HepG2 (cell line): ENCODE data around the gene RASD1. TPM values are rescaled to one million over a fixed set of nuclear protein-coding genes. Genes with fewer than 3 reads are reported as not detected.
A peak's percentile ranks its signal among the peaks of the same experiment; 100 is the strongest.

ENCODE experiments used
- ARNTL ChIP-seq: sonication (generic); formaldehyde crosslinking; IDR thresholded peaks from 2 replicates; pipeline ENCODE4 v1.4.0; 2020; ENCODE audit warnings: mild to moderate bottlenecking, missing genetic modification reagents
- HNRNPK ChIP-seq: fragments of 200-400 bp; formaldehyde crosslinking; IDR thresholded peaks from 2 replicates; pipeline ENCODE4 v1.6.1; 2018; ENCODE audit warnings: low read length, low read depth, moderate library complexity, mild to moderate bottlenecking; ENCODE audit not compliant: poor library complexity, severe bottlenecking
- KAT8 ChIP-seq: IDR thresholded peaks from 2 replicates; pipeline ENCODE4 v1.6.1; 2016; ENCODE audit warnings: missing genetic modification reagents, missing compliant biosample characterization
- MAZ ChIP-seq, 2 experiments: sonication (generic) in 1 of 2; formaldehyde crosslinking in 1 of 2; IDR thresholded peaks; 2 replicates each; pipeline versions ENCODE4 v1.5.0 to v1.6.1; 2012 to 2020; ENCODE audit warnings: low read depth in 2 of 2, mild to moderate bottlenecking in 2 of 2, borderline replicate concordance in 1 of 2, improper control_type of control experiment in 1 of 2, low read length in 1 of 2, missing genetic modification reagents in 1 of 2, moderate library complexity in 1 of 2
- PAF1 ChIP-seq: IDR thresholded peaks from 2 replicates; pipeline ENCODE4 v1.6.1; 2016; ENCODE audit warnings: missing genetic modification reagents, missing compliant biosample characterization
- ZNF253 ChIP-seq: sonication (generic); formaldehyde crosslinking; IDR thresholded peaks from 2 replicates; pipeline ENCODE4 v1.8.0; 2022; ENCODE audit warnings: mild to moderate bottlenecking, missing genetic modification reagents, borderline replicate concordance
- ZNF720 ChIP-seq: sonication (generic); formaldehyde crosslinking; IDR thresholded peaks from 2 replicates; pipeline ENCODE4 v1.4.0; 2020; ENCODE audit warnings: missing genetic modification reagents
- ZZZ3 ChIP-seq: sonication (generic); formaldehyde crosslinking; IDR thresholded peaks from 2 replicates; pipeline ENCODE4 v1.4.0; 2020; ENCODE audit warnings: missing genetic modification reagents, mild to moderate bottlenecking, borderline replicate concordance
- polyA plus RNA-seq, 8 experiments: library from polyadenylated mRNA; depleted of rRNA in 3 of 8; stranded (reverse) in 7 of 8; unstranded in 1 of 8; fragments of >200 nt; fragmentation: Illumina TruSeq in 4 of 8; extraction: Trizol in 4 of 8; gene quantifications; 2 replicates each; pipeline versions ENCODE4 v1.2.1 to v1.2.3, GENCODE V29; 2011 to 2016; ENCODE audit warnings: low read depth in 4 of 8, missing spikeins in 1 of 8, mixed read lengths in 1 of 8; ENCODE audit not compliant: insufficient read depth in 1 of 8
- total RNA-seq, 5 experiments: library from RNA; depleted of rRNA; stranded (reverse); fragments of >200 nt; fragmentation: Illumina TruSeq; extraction: Trizol; gene quantifications; 2 replicates each; pipeline ENCODE4 v1.2.3, GENCODE V29; 2016; ENCODE audit warnings: low read depth in 1 of 5
- TF ChIP-seq, protein P1 (sequence below): sonication (generic); formaldehyde crosslinking; IDR thresholded peaks from 2 replicates; pipeline ENCODE4 v1.9.0; 2021; ENCODE audit warnings: missing genetic modification reagents, mild to moderate bottlenecking, borderline replicate concordance
- TF ChIP-seq, protein P2 (sequence below): sonication (generic); formaldehyde crosslinking; IDR thresholded peaks from 2 replicates; pipeline ENCODE4 v1.4.0; 2020; ENCODE audit warnings: missing genetic modification reagents
- TF ChIP-seq, protein P3 (sequence below): sonication (generic); formaldehyde crosslinking; IDR thresholded peaks from 2 replicates; pipeline ENCODE4 v1.5.1; 2020; ENCODE audit warnings: mild to moderate bottlenecking, missing genetic modification reagents, borderline replicate concordance
- TF ChIP-seq, protein P4 (sequence below): sonication (generic); formaldehyde crosslinking; IDR thresholded peaks from 2 replicates; pipeline ENCODE4 v1.4.0; 2020; ENCODE audit warnings: missing genetic modification reagents, borderline replicate concordance
- TF ChIP-seq, protein P5 (sequence below): sonication (generic); formaldehyde crosslinking; conservative IDR thresholded peaks from 2 replicates; pipeline ENCODE4 v1.4.0; 2020; ENCODE audit warnings: missing genetic modification reagents
- TF ChIP-seq, protein P6 (sequence below): sonication (generic); formaldehyde crosslinking; IDR thresholded peaks from 2 replicates; pipeline ENCODE4 v1.5.0; 2020; ENCODE audit warnings: missing genetic modification reagents

The RASD1 gene
- total and polyA plus RNA-seq, 2 of the 13 experiments (the other 11 are each of a cell fraction or from before 2014, with no cell fraction given) = 1.6 to 4.2 TPM

DNA sequence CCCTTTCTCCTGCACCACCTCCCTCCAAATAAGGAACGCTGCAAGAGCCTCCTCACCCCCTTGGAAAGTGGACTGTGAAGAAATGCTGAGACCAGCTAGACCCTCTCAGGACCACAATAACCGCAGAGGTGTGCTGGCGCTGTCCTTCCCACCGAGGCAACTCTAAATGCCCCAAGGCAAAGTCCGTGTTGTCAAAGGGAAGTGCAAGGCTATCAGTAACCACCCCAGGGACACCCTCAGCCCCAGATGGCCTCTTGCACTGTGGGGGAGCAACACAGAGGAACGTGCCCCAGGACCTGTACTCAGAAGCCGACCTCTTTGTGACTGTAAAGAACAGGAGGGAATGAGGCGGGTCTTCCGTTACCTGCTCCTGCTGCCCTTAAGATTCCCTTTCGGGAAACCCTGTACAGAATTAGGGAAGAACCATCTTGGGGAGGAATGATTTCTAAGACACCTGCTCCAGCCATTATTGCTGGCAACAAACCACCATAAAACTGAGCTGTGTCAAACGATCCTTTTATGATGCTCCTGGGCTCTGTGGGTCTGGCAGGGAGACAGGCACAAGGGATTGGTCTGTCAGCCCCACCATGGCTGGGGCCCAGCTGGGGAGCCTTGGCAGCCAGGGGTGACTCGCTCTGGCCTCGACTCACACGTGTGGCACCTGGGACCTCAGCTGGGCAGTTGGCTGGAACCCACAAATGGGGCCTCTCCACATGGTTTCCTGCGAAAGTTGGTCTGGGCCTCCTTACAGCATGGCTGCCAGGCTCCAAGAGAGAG, 34.0 kb downstream of the RASD1 start (continued):
- TF ChIP-seq, protein P1, sequence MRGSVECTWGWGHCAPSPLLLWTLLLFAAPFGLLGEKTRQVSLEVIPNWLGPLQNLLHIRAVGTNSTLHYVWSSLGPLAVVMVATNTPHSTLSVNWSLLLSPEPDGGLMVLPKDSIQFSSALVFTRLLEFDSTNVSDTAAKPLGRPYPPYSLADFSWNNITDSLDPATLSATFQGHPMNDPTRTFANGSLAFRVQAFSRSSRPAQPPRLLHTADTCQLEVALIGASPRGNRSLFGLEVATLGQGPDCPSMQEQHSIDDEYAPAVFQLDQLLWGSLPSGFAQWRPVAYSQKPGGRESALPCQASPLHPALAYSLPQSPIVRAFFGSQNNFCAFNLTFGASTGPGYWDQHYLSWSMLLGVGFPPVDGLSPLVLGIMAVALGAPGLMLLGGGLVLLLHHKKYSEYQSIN (CRISPR knock-in tag) = no peak
- TF ChIP-seq MAZ (IDR thresholded peaks at IDR 0.05; ENCODE audit: borderline replicate concordance, low read depth, low read length) = no peak
- TF ChIP-seq MAZ (CRISPR knock-in tag; IDR thresholded peaks at IDR 0.05; ENCODE audit: low read depth) = no peak; the same call in 1 of the 2 replicates
- TF ChIP-seq HNRNPK = no peak
- TF ChIP-seq, protein P2, sequence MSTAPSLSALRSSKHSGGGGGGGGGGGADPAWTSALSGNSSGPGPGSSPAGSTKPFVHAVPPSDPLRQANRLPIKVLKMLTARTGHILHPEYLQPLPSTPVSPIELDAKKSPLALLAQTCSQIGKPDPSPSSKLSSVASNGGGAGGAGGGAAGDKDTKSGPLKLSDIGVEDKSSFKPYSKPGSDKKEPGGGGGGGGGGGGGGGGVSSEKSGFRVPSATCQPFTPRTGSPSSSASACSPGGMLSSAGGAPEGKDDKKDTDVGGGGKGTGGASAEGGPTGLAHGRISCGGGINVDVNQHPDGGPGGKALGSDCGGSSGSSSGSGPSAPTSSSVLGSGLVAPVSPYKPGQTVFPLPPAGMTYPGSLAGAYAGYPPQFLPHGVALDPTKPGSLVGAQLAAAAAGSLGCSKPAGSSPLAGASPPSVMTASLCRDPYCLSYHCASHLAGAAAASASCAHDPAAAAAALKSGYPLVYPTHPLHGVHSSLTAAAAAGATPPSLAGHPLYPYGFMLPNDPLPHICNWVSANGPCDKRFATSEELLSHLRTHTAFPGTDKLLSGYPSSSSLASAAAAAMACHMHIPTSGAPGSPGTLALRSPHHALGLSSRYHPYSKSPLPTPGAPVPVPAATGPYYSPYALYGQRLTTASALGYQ = no peak
- TF ChIP-seq ARNTL (CRISPR knock-in tag) = no peak
- no peak for TF ChIP-seq ZNF253 (CRISPR knock-in tag)
- TF ChIP-seq ZNF720 (CRISPR knock-in tag) = no peak
- no peak for TF ChIP-seq ZZZ3 (CRISPR knock-in tag)
- no peak for TF ChIP-seq PAF1 (CRISPR knock-in tag)
- TF ChIP-seq, protein P3, sequence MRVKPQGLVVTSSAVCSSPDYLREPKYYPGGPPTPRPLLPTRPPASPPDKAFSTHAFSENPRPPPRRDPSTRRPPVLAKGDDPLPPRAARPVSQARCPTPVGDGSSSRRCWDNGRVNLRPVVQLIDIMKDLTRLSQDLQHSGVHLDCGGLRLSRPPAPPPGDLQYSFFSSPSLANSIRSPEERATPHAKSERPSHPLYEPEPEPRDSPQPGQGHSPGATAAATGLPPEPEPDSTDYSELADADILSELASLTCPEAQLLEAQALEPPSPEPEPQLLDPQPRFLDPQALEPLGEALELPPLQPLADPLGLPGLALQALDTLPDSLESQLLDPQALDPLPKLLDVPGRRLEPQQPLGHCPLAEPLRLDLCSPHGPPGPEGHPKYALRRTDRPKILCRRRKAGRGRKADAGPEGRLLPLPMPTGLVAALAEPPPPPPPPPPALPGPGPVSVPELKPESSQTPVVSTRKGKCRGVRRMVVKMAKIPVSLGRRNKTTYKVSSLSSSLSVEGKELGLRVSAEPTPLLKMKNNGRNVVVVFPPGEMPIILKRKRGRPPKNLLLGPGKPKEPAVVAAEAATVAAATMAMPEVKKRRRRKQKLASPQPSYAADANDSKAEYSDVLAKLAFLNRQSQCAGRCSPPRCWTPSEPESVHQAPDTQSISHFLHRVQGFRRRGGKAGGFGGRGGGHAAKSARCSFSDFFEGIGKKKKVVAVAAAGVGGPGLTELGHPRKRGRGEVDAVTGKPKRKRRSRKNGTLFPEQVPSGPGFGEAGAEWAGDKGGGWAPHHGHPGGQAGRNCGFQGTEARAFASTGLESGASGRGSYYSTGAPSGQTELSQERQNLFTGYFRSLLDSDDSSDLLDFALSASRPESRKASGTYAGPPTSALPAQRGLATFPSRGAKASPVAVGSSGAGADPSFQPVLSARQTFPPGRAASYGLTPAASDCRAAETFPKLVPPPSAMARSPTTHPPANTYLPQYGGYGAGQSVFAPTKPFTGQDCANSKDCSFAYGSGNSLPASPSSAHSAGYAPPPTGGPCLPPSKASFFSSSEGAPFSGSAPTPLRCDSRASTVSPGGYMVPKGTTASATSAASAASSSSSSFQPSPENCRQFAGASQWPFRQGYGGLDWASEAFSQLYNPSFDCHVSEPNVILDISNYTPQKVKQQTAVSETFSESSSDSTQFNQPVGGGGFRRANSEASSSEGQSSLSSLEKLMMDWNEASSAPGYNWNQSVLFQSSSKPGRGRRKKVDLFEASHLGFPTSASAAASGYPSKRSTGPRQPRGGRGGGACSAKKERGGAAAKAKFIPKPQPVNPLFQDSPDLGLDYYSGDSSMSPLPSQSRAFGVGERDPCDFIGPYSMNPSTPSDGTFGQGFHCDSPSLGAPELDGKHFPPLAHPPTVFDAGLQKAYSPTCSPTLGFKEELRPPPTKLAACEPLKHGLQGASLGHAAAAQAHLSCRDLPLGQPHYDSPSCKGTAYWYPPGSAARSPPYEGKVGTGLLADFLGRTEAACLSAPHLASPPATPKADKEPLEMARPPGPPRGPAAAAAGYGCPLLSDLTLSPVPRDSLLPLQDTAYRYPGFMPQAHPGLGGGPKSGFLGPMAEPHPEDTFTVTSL (CRISPR knock-in tag) = peak; percentile 61; the same call in 1 of the 2 replicates
- TF ChIP-seq, protein P4, sequence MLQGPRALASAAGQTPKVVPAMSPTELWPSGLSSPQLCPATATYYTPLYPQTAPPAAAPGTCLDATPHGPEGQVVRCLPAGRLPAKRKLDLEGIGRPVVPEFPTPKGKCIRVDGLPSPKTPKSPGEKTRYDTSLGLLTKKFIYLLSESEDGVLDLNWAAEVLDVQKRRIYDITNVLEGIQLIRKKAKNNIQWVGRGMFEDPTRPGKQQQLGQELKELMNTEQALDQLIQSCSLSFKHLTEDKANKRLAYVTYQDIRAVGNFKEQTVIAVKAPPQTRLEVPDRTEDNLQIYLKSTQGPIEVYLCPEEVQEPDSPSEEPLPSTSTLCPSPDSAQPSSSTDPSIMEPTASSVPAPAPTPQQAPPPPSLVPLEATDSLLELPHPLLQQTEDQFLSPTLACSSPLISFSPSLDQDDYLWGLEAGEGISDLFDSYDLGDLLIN (CRISPR knock-in tag) = no peak
- TF ChIP-seq, protein P5, sequence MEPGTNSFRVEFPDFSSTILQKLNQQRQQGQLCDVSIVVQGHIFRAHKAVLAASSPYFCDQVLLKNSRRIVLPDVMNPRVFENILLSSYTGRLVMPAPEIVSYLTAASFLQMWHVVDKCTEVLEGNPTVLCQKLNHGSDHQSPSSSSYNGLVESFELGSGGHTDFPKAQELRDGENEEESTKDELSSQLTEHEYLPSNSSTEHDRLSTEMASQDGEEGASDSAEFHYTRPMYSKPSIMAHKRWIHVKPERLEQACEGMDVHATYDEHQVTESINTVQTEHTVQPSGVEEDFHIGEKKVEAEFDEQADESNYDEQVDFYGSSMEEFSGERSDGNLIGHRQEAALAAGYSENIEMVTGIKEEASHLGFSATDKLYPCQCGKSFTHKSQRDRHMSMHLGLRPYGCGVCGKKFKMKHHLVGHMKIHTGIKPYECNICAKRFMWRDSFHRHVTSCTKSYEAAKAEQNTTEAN (CRISPR knock-in tag) = no peak
- no peak for TF ChIP-seq KAT8 (CRISPR knock-in tag)
- TF ChIP-seq, protein P6, sequence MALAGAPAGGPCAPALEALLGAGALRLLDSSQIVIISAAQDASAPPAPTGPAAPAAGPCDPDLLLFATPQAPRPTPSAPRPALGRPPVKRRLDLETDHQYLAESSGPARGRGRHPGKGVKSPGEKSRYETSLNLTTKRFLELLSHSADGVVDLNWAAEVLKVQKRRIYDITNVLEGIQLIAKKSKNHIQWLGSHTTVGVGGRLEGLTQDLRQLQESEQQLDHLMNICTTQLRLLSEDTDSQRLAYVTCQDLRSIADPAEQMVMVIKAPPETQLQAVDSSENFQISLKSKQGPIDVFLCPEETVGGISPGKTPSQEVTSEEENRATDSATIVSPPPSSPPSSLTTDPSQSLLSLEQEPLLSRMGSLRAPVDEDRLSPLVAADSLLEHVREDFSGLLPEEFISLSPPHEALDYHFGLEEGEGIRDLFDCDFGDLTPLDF (CRISPR knock-in tag) = no peak
